Psoas muscle (tissue), 8 donors: Measurements from ENCODE around the gene CHPF2. TPM values are rescaled to one million over a fixed set of nuclear protein-coding genes. Genes with fewer than 3 reads are reported as not detected.

Experiments
- ATAC-seq, 4 donors: fragments of 200-7000 bp; cut with Tn5 transposase; one replicate each; pipeline ENCODE4 v1.9.1; 2020; ENCODE audit warnings: moderate library complexity in 3 of 4, mild to moderate bottlenecking in 2 of 4
- DNase-seq, 2 donors: peaks; one replicate each; pipeline ENCODE4 v3.0.0-alpha.2; 2020
- H3K27ac ChIP-seq: fragments of 200-600 bp; one replicate; pipeline ENCODE4 v1.8.0; 2022
- H3K27me3 ChIP-seq, 3 donors: fragments of 200-600 bp in 1 of 3; one replicate each; pipeline versions ENCODE4 v1.6.1 to v1.8.0; 2013 to 2022; ENCODE audit warnings: low read length in 2 of 3, mild to moderate bottlenecking in 2 of 3, moderate library complexity in 1 of 3; ENCODE audit not compliant: insufficient read depth in 3 of 3
- H3K36me3 ChIP-seq, 2 donors: fragments of 200-600 bp in 1 of 2; one replicate each; pipeline versions ENCODE4 v1.6.1 to v1.8.0; 2013 to 2022; ENCODE audit warnings: low read depth in 1 of 2, mild to moderate bottlenecking in 1 of 2, moderate library complexity in 1 of 2; ENCODE audit not compliant: insufficient read depth in 1 of 2
- H3K4me1 ChIP-seq: fragments of 200-600 bp; one replicate; pipeline ENCODE4 v1.8.0; 2022
- H3K4me3 ChIP-seq: fragments of 200-600 bp; one replicate; pipeline ENCODE4 v1.8.0; 2022; ENCODE audit warnings: mild to moderate bottlenecking
- H3K9me3 ChIP-seq: fragments of 200-600 bp; one replicate; pipeline ENCODE4 v1.8.0; 2022
- CTCF ChIP-seq: fragments of 200-600 bp; IDR thresholded peaks from one replicate; pipeline ENCODE4 v1.8.0; 2022; ENCODE audit warnings: antibody characterized with exemption
- WGBS, 3 donors: extraction: QIAGEN DNeasy Blood & Tissue Kit; methylation state at CpG; one replicate each; pipeline versions ENCODE4 v1.1.6 to v1.1.7; 2013; 5-methylcytosine and 5-hydroxymethylcytosine counted together
- intact Hi-C, 2 donors: fragments of 100-400 bp; cut with DNase I; formaldehyde crosslinking; loops; one replicate each; pipeline versions ENCODE4 v1.11.0 to v1.14.2; 2022
- polyA plus RNA-seq, 3 donors: library from polyadenylated mRNA; stranded (reverse); fragments of 200-250 nt; gene quantifications; one replicate each; pipeline ENCODE4 v1.2.3, GENCODE V29; 2013
- total RNA-seq, 4 donors: library from RNA; stranded (reverse); fragmentation: NEBNext Ultra II Directional in 2 of 4; extraction: Animal tissue kit (Norgen Biotek cat#: 25700) in 2 of 4; gene quantifications; one replicate each; pipeline versions ENCODE4 v1.2.1 to v1.2.4, GENCODE V29; 2021 to 2023
- donor health status: healthy with polysubstance abuse.
- donor health status: DM: no; HTN: no; CAD: no; lungs with moderate emphysema.
- donor health status: Bipolar disorder and iron deficiency.
- donor health status: healthy.
- donor health status: DM: yes; HTN: yes; CAD: no.
- donor health status: DM: no; HTN: no; CAD: no.
- donor health status: DM: no; HTN: no; CAD: no.
- donor health status: DM: yes; HTN: yes; CAD: no.

CHPF2 gene
- total and polyA plus RNA-seq, 7 donors = 5.3 to 19.8 (median 10.1) TPM

DNA sequence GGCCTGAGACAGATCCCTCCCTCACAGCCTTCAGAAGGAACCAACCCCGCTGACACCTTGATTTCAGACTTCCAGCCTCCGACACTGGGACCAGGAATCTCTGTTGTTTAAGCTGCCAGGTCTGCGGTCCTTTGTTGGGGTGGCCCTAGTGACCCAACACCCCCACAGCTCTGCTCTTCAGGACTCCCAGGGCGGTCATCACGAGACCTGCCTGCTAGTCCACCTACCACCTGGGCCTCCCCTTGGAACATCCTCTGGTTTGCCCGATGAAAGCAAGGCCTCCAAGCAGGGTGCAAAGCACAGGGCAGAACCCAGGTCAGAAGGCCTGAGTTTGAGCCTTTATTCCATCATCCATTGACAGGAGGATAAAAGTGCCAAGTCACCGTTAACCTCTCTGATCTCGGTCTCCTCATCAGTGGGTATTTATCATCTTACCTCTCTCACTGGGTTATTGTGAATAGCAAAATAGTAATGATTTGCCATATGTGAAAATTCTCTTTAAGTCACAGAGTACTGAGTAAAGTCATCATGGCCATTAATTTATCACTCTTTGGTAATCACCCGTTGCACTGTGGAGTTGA lies 33.2 kb downstream of the CHPF2 start:
- Histone ChIP-seq H3K4me1 (no peaks in the 10 kb centered on the region), H3K4me3 (no peak overlapping the region), H3K36me3 (no peaks in the 10 kb centered on the region), H3K27ac (no peak overlapping the region), H3K9me3 (no peaks in the 10 kb centered on the region), H3K27me3 (peaks cover 0 to 30% (median 2%) of the 10 kb centered on the region in 3 donors)
- no peak for TF ChIP-seq CTCF
- ATAC-seq (no peak), DNase-seq (no peak)
- WGBS, 3 donors = 81 to 96% (median 95%) methylated on average over 9 of the region's 9 CpGs
- intact Hi-C loops = no loop called here

- no peak overlapping the region for H3K27ac ChIP-seq
- no peaks in the 10 kb centered on the region for H3K36me3 ChIP-seq
- ATAC-seq = no peak
- H3K4me1 ChIP-seq = peaks cover 2% of the 10 kb centered on the region
- intact Hi-C loops = no loop called here
- DNase-seq = peak in 1 of 2 donors; percentile 8
- 94 to 98% (median 96%) methylated on average over 10 of the region's 10 CpGs for whole genome bisulfite sequencing, 3 donors
- no peaks in the 10 kb centered on the region for H3K27me3 ChIP-seq
- H3K9me3 ChIP-seq = no peaks in the 10 kb centered on the region
- H3K4me3 ChIP-seq = no peak overlapping the region
- TF ChIP-seq CTCF = no peak
Measured at GRCh38 chr7:151269511-151269910, 37.2 kb downstream of the CHPF2 start.

- 63 to 67% (median 65%) methylated on average over 7 of the region's 7 CpGs for WGBS, 3 donors
- DNase-seq = peak; percentile 58 to 81
- intact Hi-C loops = no loop called here
- Histone ChIP-seq H3K27ac (no peak overlapping the region), H3K4me1 (peaks cover 2% of the 10 kb centered on the region), H3K27me3 (no peaks in the 10 kb centered on the region), H3K36me3 (no peaks in the 10 kb centered on the region), H3K9me3 (no peaks in the 10 kb centered on the region), H3K4me3 (no peak overlapping the region)
- no peak for TF ChIP-seq CTCF
- ATAC-seq = peak; percentile 47 to 88 (median 78)
Measured at GRCh38 chr7:151271699-151272355, 39.5 kb downstream of the CHPF2 start.

GRCh38 chr7:151272405-151272804 lies 40.1 kb downstream of the CHPF2 start:
- 51 to 62% (median 53%) methylated on average over 10 of the region's 10 CpGs for WGBS, 3 donors
- intact Hi-C loops = no loop called here
- DNase-seq (no peak), ATAC-seq (peak in 3 of 4 donors; percentile 9 to 53 (median 37))
- Histone ChIP-seq H3K4me1 (peaks cover 2% of the 10 kb centered on the region), H3K27ac (no peak overlapping the region), H3K4me3 (no peak overlapping the region), H3K9me3 (no peaks in the 10 kb centered on the region), H3K27me3 (no peaks in the 10 kb centered on the region), H3K36me3 (no peaks in the 10 kb centered on the region)
- no peak for TF ChIP-seq CTCF
